GM18519 (cell line): ENCODE results near the gene FAM8A1.

Source experiments
- ATAC-seq: cut with Tn5 transposase; IDR thresholded peaks from one replicate; pipeline ENCODE4 v1.9.1; 2021; ENCODE audit warnings: mild to moderate bottlenecking, moderate library complexity; ENCODE audit not compliant: unreplicated experiment, low FRiP score

The FAM8A1 gene

DNA sequence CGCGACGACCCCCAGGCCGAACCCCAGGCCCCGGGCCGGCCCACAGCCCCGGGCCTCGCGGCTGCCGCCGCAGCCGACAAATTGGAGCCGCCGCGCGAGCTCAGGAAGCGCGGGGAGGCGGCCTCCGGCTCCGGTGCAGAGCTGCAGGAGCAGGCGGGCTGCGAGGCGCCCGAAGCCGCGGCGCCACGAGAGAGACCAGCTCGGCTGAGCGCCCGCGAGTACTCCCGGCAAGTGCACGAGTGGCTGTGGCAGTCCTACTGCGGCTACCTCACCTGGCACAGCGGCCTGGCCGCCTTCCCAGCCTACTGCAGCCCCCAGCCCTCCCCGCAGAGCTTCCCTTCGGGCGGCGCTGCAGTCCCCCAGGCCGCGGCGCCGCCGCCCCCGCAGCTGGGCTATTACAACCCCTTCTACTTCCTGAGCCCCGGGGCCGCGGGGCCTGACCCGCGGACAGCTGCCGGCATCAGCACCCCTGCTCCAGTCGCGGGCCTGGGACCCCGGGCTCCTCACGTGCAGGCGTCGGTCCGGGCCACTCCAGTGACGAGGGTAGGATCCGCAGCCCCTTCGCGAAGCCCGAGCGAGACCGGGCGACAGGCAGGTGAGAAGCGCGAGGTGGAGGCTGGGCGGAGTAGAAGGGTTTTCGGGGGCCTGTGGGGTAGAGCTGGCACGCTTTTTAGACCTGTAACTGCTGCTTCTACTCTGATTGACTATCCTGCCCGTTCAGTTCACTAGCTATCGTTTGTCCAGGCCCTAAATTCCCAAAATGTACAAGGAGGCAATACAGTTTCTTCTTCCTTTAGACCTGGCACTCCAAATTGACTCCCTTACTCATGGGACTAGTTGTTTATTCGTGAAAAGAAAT, 654 bp downstream of the FAM8A1 start:
- peak; percentile 40 for ATAC-seq

DNA sequence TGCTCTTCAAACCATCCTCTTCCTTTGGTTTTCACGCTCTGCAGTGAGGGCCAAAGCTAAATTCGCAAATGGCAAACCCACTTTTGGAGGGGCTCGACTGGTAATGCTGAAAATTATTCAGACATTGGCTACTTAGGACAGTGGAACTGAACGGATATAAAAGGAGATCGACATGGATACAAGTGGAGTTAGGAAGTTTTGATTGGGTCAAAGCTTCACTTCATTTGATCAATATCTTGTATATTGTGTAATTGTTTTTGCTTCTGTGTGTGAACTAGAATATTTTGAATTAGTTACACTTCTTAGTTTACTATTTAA, 1.2 kb downstream of the FAM8A1 start:
- no peak for ATAC-seq

DNA sequence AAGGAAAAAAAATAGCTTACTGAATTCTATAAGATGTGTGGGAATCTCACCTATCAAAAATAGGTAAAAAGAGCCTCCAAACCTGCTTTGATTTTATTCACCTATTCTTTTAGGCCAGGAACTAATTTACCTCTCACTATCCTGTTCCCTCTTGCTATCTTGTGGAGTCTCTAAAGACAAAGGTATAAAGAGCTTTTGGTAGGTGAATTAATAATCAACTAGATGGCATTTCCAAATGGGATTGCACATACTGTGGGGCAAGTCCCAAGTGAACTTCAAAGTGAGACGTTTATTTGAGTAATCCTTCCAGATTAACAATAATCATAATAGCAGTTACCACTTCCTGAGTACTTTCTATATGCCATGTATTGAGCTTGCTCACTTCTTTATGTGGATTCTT, 2.8 kb downstream of the FAM8A1 start:
- ATAC-seq = no peak

DNA sequence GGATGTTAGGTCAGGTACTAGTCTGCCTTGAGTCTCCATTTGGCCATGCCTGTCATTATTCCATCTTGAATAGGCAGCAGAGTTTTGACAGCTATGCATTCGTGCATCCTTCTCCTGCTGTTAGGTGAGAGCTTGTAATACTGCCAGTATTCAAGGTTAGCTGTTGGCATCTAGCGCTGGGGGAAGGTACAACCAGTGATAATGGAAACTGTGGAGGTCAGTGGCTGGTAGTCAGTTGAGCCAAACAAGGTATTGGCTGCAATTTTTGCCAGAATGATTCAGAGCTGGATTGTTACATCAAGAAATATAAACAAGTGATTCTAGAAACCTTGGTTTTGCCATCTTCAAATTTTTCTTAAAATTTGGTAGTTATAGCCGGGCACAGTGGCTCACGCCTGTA, 6.5 kb downstream of the FAM8A1 start:
- ATAC-seq = no peak

DNA sequence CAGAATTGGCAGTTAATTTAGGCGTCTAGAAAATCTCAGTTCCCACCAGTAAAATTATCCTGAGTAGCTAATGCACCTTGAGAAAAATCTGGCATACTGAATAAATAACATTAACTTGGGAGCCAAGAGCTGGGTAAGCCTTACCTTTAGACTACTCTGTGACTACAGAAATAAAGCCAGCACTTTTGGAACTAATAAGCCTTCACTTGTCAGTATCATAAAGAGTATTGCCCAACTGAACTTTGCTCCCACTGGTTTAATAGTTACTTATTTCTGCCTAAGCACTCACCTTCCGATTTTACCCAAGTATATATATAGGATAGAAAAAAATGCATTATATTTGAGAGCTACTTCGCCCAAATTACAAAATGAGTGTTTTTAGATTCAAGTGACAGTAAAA, 10.7 kb downstream of the FAM8A1 start:
- ATAC-seq = no peak

DNA sequence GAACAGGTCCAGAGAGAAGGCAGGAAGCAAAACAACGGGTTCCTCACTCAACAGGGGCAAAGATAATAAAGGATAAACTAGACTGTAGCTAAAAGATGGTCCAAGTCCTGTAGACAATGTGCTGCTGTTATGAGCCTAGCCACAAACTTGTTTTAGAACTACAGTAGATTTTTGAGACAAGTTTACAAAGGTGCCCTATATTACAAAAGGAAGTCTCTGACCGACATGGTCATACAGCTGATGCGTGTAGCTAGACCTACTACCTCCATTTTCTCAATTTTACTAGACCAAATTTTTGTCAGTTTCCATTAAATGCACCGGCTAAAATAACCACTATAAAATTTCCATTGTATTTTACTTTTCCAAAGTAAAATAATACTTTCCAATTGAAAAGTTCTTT, 11.9 kb downstream of the FAM8A1 start:
- ATAC-seq = no peak

DNA sequence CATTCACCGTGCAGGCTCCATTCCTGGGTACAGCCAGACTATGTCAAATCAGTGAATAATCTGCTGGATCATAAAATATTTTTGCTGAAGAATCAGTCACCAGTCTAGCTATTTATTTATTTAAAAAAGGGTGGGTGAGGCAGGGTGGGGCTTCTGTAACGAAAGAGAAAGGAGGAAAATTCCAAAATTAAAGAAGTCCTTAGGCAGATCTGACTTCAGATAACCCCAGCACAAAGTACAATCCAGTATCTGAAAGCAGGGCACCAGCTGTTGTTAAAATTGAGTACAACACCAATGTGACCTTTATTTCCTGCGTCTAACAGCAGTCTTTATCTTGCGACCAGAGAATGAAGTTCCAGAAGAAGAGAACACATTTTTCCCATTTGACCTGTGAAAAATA, 15.7 kb downstream of the FAM8A1 start:
- ATAC-seq = no peak

DNA sequence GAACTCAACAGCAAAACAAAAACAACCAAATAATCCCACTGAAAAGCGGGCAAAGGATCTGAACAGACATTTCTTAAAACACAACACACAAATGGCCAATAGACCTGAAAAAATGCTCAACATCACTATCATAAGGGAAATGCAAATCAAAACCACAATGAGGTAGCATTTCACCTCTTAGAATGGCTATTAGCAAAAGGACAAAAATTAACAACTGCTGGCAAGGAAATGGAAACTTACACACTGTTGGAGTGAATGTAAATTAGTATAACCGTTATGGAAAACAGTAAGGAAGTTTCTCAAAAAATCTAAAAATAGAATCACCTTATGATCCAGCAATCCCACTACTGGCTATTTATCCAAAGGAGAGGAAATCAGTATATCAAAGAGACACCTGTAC, 20.9 kb downstream of the FAM8A1 start:
- peak; percentile 57 for ATAC-seq

DNA sequence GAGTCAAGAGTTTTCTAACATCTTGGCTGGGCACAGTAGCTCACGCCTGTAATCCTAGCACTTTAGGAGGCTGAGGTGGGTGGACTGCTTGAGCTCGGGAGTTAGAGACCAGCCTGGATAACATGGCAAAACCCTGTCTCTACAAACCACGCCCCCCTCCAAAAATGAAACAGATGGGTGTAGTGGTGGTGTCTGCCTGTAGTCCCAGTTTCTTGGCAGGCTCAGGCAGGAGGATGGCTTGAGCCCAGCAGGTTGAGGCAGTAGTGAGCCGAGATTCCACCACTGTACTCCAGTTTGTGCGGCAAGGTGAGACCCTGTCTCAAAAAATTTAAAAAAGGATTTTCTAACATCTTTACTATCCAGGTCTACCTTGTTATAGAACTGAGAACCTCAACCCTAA, 22.0 kb downstream of the FAM8A1 start:
- ATAC-seq = no peak

DNA sequence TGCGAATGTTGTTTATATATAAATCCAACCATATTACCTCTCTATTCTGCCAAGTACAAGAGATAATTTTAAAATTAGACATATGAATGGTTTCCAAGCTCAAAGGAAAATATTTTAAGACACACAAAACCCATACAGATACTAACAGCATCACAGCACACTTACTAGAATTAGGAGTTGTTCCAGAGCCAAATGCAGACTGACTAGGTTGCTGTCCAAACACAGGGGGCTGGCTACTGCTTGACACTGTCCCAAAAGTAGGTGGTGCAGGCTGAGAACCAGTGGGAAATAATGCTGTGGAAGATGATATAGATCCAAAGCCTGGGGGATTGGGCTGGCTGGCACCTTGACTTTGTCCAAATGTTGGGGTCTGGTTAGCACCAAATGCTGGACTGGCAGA, 24.3 kb downstream of the FAM8A1 start:
- no peak for ATAC-seq

DNA sequence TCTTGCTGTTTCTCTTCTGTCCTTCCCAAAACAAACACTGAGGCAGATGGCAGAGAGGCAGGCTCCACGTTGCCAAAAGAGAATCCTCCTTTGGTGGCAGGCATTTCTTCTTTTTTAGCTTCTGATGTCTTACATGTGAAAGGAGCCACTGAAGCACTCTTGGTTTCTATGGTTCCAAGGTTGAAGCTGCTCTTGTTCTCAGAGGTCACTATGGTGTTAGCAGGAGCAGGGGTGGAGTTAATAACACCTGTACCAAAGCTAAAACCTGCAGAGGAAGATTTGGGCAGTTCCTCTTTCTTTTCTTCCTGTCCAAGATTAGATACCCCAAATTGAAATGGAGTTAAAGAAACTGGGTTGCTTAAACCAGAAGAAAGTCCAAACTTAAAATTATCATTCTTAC, 28.8 kb downstream of the FAM8A1 start:
- ATAC-seq = no peak

DNA sequence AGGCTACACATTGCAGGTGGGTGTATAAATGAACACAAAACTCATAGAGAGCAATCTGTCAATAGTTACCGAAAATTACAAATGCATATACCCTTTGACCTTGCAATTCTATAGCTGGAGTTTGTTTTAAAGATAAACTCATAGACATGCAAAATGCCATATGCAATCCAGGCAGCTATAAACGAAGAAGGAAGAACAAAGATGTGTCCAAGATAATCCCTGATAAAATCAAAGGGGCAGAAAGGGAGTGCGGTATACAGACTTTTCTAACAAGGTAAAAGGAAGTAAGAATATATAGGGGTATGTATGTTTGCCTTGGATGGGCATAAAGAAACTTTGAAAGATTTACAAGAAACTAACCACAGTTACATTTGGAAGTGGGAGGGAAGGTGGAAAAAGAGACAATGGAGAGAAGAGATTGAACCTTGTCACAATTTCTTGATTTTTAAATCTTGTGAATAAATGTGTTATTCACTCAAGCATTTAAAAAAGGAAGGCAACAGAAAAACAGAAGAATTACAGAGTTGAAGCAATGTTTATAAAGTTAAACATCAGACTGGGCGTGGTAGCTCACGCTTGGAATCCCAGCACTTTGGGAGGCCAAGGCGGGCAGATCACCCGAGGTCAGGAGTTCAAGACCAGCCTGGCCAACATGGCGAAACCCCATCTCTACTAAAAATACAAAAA, 29.9 kb downstream of the FAM8A1 start:
- ATAC-seq = no peak

DNA sequence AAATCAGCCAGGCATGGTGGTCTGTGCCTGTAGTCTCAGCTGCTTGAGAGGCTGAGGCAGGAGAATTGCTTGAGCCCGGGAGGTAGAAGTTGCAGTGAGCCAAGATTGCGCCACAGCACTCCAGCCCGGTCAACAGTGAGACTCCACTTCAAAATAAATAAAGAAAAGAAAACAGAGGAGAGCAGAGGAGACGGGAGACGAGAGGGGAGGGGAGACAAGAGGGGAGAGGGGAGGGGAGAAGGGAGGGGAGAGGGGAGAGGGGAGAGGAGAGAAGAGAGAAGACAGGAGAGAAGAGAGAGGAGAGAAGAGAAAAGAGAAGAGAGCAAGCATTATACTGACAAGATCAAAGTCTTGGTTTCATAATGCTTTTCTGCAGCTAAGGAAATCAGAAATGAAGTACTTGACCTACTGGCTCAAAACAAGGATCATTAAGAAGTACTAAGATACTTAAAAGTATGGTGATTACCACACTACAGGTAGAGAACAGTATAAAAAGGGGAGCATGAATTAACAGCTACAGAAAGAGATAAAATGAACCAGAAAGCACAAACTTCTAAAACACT, 30.5 kb downstream of the FAM8A1 start:
- ATAC-seq = no peak

DNA sequence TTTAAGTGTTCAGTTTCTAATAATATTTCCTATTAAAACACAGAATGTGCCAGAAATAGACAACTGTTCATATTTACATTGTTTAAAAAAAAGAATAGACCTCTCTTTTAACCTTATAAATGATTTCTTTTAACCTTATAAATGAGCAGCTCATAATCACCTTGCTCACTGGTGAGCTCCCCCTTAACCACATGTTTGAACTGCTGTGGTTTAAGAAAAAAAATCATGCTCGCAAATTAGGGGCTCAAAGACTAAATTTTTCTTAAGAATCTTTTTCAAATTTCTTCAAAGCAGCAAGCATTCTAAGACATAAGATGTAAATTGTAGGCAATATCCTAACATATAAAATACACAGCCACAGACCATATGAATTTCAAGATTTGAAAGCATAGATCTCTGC, 32.8 kb downstream of the FAM8A1 start:
- no peak for ATAC-seq

DNA sequence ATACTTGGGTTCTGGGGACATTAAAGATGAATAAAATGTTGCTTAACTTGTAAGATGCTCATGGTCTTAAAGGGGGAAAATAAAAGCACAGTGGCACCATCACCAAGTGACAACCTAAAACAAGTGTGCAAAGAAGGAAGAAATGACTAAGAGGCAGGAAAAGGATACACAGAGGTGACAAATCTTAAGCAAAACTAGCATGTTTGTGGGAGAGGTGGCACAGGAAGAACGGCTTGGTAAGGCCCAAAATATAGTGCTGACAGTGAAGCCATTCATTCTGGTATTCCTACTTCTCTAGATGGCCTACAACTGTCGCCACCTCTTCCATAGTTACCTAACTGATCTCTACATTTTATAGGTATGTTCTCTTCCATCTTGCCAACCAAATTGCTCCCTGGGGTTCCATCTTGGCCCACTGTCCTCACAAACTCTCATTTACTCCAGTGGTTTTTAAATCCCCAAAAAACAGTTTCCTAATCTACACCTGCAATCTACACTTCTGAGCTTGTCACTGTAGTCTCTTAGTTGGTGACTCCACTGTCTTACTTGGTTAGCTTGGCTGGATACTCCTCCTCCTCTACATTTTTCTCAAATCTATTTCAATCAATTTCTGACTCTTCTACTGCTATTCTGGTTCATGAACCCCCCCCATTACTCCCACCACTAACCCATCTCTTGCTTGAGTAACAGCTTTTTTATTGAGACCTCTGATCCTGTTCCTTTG, 33.5 kb downstream of the FAM8A1 start:
- ATAC-seq = no peak

DNA sequence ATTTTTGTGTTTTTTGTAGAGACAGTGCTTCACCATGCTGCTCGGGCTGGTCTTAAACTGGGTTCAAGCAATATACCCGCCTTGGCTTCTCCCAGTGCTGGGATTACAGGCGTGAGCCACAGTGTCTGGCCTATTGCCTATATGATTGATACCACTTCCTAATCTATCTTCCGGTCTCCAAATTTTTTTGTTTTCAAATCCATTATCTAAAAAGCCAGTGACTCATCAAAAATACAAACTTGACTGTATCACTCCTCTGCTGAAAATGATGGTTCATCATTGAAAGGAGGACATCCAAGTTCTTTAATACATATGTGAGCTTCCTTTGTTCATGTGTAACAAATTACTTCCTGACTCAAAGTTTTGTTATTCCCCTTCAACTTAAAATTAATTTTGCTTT, 35.5 kb downstream of the FAM8A1 start:
- ATAC-seq = no peak

DNA sequence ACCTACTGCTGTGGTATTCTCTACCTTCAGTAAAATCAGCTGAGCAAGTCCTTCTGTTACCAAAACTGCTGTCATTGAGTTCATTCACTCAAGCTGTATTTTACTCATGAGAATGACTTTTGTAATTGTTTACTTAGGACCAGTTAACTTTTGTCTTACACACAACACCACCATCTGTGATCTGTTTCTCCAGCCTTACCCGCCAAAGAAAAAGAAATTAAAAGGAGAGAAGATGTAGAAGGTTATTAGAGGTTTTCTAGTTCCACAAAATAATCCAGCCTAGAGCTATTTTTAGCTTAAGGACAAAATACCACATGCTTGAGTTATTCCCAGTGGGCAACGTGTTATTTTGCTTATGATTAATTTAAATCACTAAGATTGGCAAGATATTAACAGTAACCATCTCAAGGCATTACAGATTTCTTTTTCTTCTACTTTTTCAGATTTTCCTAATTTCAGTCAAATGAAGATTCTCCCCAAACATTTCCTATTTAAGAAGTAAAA, 38.2 kb downstream of the FAM8A1 start:
- ATAC-seq = no peak

DNA sequence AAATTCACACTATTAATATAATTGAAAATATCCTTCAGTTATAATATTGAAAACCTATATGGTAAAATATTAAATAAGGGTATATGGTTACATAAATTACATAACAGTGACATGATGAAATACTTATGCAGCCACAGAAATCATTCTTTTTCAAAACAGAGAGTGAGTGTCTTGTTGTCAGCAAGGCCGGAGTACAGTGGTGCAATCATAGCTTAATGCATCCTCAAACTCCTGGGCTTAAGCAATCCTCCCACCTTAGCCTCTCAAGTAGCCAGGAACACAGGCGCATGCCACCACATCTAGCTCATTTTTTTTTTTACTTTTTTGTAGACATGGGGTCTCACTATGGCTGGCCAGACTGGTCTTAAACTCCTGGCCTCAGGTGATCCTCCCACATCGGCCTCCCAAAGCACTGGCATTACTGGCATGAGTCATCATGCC, 40.4 kb downstream of the FAM8A1 start:
- ATAC-seq = no peak

DNA sequence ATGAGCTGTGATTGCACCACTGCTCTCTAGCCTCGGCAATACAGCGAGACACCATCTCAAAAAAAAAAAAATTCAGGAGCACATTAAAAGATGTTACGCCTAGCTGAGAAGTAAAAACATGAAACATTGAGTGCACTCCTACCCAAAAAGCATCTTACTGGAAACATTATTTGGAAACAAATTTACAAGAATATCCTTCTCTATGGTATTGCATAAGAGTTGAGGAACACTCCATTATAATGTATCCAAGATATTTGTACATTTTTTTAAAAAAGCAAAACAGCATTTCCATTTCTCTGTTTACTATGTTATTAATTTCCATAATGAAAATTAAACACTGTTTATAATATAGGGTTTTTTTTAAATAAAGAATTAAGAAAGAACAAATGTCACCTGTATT, 48.6 kb downstream of the FAM8A1 start:
- ATAC-seq = no peak

DNA sequence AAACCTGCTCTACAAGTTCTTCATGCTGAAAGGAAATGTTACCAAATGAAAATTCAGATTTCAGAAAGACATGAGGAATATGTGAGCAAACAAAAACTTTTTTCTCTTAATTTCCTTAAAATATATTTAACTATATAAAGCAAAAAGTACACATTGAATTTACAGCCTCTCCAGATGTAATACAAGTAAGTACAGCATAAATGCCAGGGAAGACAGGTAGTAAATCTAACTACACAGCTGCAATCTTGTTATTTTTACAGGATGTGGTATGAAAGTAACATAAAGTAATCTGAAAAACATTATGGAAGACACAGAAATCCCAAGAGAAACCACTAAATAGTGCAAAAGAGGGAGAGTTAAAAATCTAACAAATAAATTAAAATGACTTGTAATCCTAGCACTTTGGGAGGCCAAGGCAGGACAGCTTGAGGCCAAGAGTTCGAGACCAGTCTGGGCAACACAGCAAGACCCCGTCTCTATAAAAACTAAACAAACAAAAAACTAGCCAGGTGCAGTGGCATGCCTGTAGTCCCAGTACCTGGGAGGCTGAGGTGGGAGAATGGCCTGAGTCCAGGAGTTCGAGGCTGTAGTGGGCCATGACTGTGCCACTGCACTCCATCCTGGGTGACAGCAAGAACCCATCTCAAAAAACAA, 50.7 kb downstream of the FAM8A1 start:
- ATAC-seq = no peak
